Transverse colon (tissue), 4 donors: ENCODE results near the gene KLHDC4. TPM values are rescaled to one million over a fixed set of nuclear protein-coding genes. Genes with fewer than 3 reads are reported as not detected.

Experiments used
- DNase-seq: peaks from one replicate; pipeline ENCODE4 v3.0.0-alpha.2; 2019
- H3K27ac ChIP-seq, 4 donors: fragments of 200-600 bp; sonication (generic); 2 replicates each; pipeline ENCODE4 v1.5.1; 2016 to 2018; ENCODE audit warnings: inconsistent platforms in 4 of 4
- H3K27me3 ChIP-seq: fragments of 200-600 bp; sonication (generic); 2 replicates; pipeline ENCODE4 v1.5.1; 2017; ENCODE audit warnings: inconsistent platforms
- H3K36me3 ChIP-seq, 4 donors: fragments of 200-600 bp; sonication (generic); 2 replicates each; pipeline ENCODE4 v1.5.1; 2017 to 2019; ENCODE audit warnings: inconsistent platforms in 4 of 4
- H3K4me1 ChIP-seq, 4 donors: fragments of 200-600 bp; sonication (generic); 2 replicates each; pipeline ENCODE4 v1.5.1; 2017 to 2020; ENCODE audit warnings: inconsistent platforms in 4 of 4
- H3K4me3 ChIP-seq, 4 donors: fragments of 200-600 bp; sonication (generic); 1 replicate in 1 of 4; 2 replicates in 3 of 4; pipeline versions ENCODE4 v1.5.1 to v1.6.1; 2017 to 2019; ENCODE audit warnings: inconsistent platforms in 4 of 4
- H3K9me3 ChIP-seq, 2 donors: fragments of 200-600 bp; sonication (generic); 2 replicates each; pipeline ENCODE4 v1.5.1; 2017 to 2019; ENCODE audit warnings: inconsistent platforms in 2 of 2
- CTCF ChIP-seq, 5 experiments: fragments of 200-600 bp in 3 of 5; fragments of 450-650 bp in 2 of 5; sonication (generic) in 3 of 5; IDR thresholded peaks; 1 replicate in 2 of 5; 2 replicates in 3 of 5; pipeline ENCODE4 v1.5.1; 2016 to 2017; ENCODE audit warnings: antibody characterized with exemption in 5 of 5, inconsistent platforms in 3 of 5, mild to moderate bottlenecking in 2 of 5, moderate library complexity in 1 of 5
- EP300 ChIP-seq: sonication (generic); formaldehyde crosslinking; IDR thresholded peaks from one replicate; pipeline ENCODE4 v1.6.1; 2017; ENCODE audit warnings: antibody characterized with exemption, low read depth
- POLR2A ChIP-seq: fragments of 450-650 bp; IDR thresholded peaks from one replicate; pipeline ENCODE4 v1.6.1; 2016; ENCODE audit warnings: antibody characterized with exemption, mild to moderate bottlenecking, moderate library complexity
- POLR2AphosphoS5 ChIP-seq, 3 donors: sonication (generic); formaldehyde crosslinking; IDR thresholded peaks; one replicate each; pipeline ENCODE4 v1.6.1; 2016; ENCODE audit warnings: antibody characterized with exemption in 3 of 3
- WGBS, 2 donors: methylation state at CpG; one replicate each; pipeline ENCODE4 v1.1.5; 2018; ENCODE audit warnings: low coverage in 1 of 2; 5-methylcytosine and 5-hydroxymethylcytosine counted together
- in situ Hi-C, 4 donors: fragments of 200-750 bp; cut with MboI; loops; one replicate each; pipeline versions ENCODE4 v1.15.0 to v1.15.1; 2017; ENCODE audit warnings: low sequenced_read_pairs in 3 of 4, low pct_ligation_motif_present in 1 of 4, low pct_unique_long_range_greater_than_20kb in 1 of 4
- intact Hi-C: fragments of 100-400 bp; cut with DNase I; formaldehyde crosslinking; loops from one replicate; pipeline ENCODE4 v1.15.1; 2023; ENCODE audit warnings: low total_unique reads
- total RNA-seq, 4 donors: library from RNA; depleted of rRNA; stranded (reverse); fragments of >200 nt; gene quantifications; one replicate each; pipeline ENCODE4 v1.1.0, GENCODE V29; 2016

The KLHDC4 gene
- total RNA-seq, 4 donors from 2014 or later = 45.2 to 193 (median 57.4) TPM

GRCh38 chr16:87689956-87690465 is 75.8 kb downstream of the KLHDC4 start:
- H3K36me3 ChIP-seq = no peaks in the 10 kb centered on the region
- TF ChIP-seq EP300 (no peak), POLR2A (no peak), CTCF (IDR thresholded peaks at IDR 0.05) (no peak), POLR2AphosphoS5 (IDR thresholded peaks at IDR 0.05) (no peak)
- peaks cover 18% of the 10 kb centered on the region for H3K27me3 ChIP-seq
- H3K4me3 ChIP-seq = no peak overlapping the region
- H3K9me3 ChIP-seq = no peaks in the 10 kb centered on the region
- H3K27ac ChIP-seq = no peak overlapping the region
- in situ Hi-C loops (no loop called here), intact Hi-C loops (no loop called here)
- no peak for DNase-seq
- 90% methylated on average over 46 of the region's 46 CpGs; no CpG with 5 or more reads in 1 of the 2 donors for WGBS, 2 donors
- H3K4me1 ChIP-seq = no peaks in the 10 kb centered on the region

GRCh38 chr16:87688876-87689815 is 76.6 kb downstream of the KLHDC4 start:
- no peak overlapping the region for H3K4me3 ChIP-seq
- H3K9me3 ChIP-seq = no peaks in the 10 kb centered on the region
- H3K27me3 ChIP-seq = peaks cover 20% of the 10 kb centered on the region
- H3K27ac ChIP-seq = no peak overlapping the region
- in situ Hi-C loops = no loop called here
- WGBS, 2 donors = 85% methylated on average over 37 of the region's 45 CpGs; no CpG with 5 or more reads in 1 of the 2 donors
- intact Hi-C loops = no loop called here
- DNase-seq = no peak
- TF ChIP-seq POLR2AphosphoS5 (IDR thresholded peaks at IDR 0.05) = no peak
- no peak for TF ChIP-seq EP300
- no peak for TF ChIP-seq POLR2A
- TF ChIP-seq CTCF (IDR thresholded peaks at IDR 0.05) = no peak
- H3K4me1 ChIP-seq = no peaks in the 10 kb centered on the region
- no peaks in the 10 kb centered on the region for H3K36me3 ChIP-seq

- Histone ChIP-seq H3K27ac (no peak overlapping the region), H3K9me3 (no peaks in the 10 kb centered on the region), H3K4me3 (no peak overlapping the region), H3K36me3 (no peaks in the 10 kb centered on the region), H3K27me3 (peaks cover 25% of the 10 kb centered on the region), H3K4me1 (no peaks in the 10 kb centered on the region)
- DNase-seq = no peak
- 73 to 88% methylated on average over 3 to 13 of the region's 14 CpGs for WGBS, 2 donors
- in situ Hi-C loops (no loop called here), intact Hi-C loops (no loop called here)
- TF ChIP-seq POLR2AphosphoS5 (IDR thresholded peaks at IDR 0.05) (no peak), POLR2A (no peak), CTCF (IDR thresholded peaks at IDR 0.05) (no peak), EP300 (no peak)
Measured at GRCh38 chr16:87687998-87688529, 77.7 kb downstream of the KLHDC4 start.

- Histone ChIP-seq H3K4me1 (no peaks in the 10 kb centered on the region), H3K27ac (no peak overlapping the region), H3K4me3 (no peak overlapping the region), H3K27me3 (peaks cover 25% of the 10 kb centered on the region), H3K9me3 (no peaks in the 10 kb centered on the region), H3K36me3 (no peaks in the 10 kb centered on the region)
- 65% methylated on average over 31 of the region's 31 CpGs; no CpG with 5 or more reads in 1 of the 2 donors for WGBS, 2 donors
- in situ Hi-C loops = no loop called here
- TF ChIP-seq CTCF (IDR thresholded peaks at IDR 0.05) = no peak
- TF ChIP-seq POLR2A = no peak
- no peak for TF ChIP-seq EP300
- TF ChIP-seq POLR2AphosphoS5 (IDR thresholded peaks at IDR 0.05) = no peak
- intact Hi-C loops = no loop called here
- DNase-seq = no peak
Measured at GRCh38 chr16:87687126-87687910, 78.5 kb downstream of the KLHDC4 start.
